HepG2 (cell line): ENCODE data around the gene HNRNPAB. TPM values are rescaled to one million over a fixed set of nuclear protein-coding genes. Genes with fewer than 3 reads are reported as not detected.

Experiments
- ERF ChIP-seq: IDR thresholded peaks from 2 replicates; pipeline ENCODE4 v1.6.1; 2018; ENCODE audit warnings: missing biosample characterization, missing genetic modification reagents
- GABPB1 ChIP-seq: IDR thresholded peaks from 2 replicates; pipeline ENCODE4 v1.6.1; 2016; ENCODE audit warnings: mild to moderate bottlenecking, missing genetic modification reagents, moderate library complexity, missing compliant biosample characterization
- HNRNPLL ChIP-seq: fragments of 200-400 bp; formaldehyde crosslinking; IDR thresholded peaks from 2 replicates; pipeline ENCODE4 v1.6.1; 2017; ENCODE audit warnings: mild to moderate bottlenecking, low read depth, low read length; ENCODE audit not compliant: poor library complexity, severe bottlenecking
- KAT7 ChIP-seq: IDR thresholded peaks from 2 replicates; pipeline ENCODE4 v1.6.1; 2018; ENCODE audit warnings: borderline replicate concordance, missing compliant biosample characterization
- MIER2 ChIP-seq: IDR thresholded peaks from 2 replicates; pipeline ENCODE4 v1.6.1; 2016; ENCODE audit warnings: missing biosample characterization, missing genetic modification reagents
- SIN3A ChIP-seq: IDR thresholded peaks from 2 replicates; pipeline ENCODE4 v1.6.1; 2011; ENCODE audit warnings: low read depth, mild to moderate bottlenecking, control low read depth, low read length, borderline replicate concordance
- SIN3B ChIP-seq: fragments of 150-350 bp; IDR thresholded peaks from 2 replicates; pipeline ENCODE4 v1.6.1; 2014; ENCODE audit warnings: low read length
- TAF1 ChIP-seq: sonication (generic); formaldehyde crosslinking; IDR thresholded peaks from 2 replicates; pipeline ENCODE4 v1.4.0; 2020; ENCODE audit warnings: missing genetic modification reagents
- ZBTB33 ChIP-seq: sonication (generic); formaldehyde crosslinking; IDR thresholded peaks from 2 replicates; pipeline ENCODE4 v1.4.0; 2020; ENCODE audit warnings: missing genetic modification reagents
- ZBTB40 ChIP-seq, 2 experiments: fragments of 450-650 bp in 1 of 2; sonication (generic) in 1 of 2; formaldehyde crosslinking in 1 of 2; IDR thresholded peaks; 2 replicates each; pipeline versions ENCODE4 v1.6.1 to v1.8.0; 2016 to 2022; ENCODE audit warnings: antibody characterized with exemption in 1 of 2, mild to moderate bottlenecking in 1 of 2, missing genetic modification reagents in 1 of 2
- ZNF775 ChIP-seq: sonication (generic); formaldehyde crosslinking; IDR thresholded peaks from 2 replicates; pipeline ENCODE4 v1.4.0; 2020; ENCODE audit warnings: missing genetic modification reagents, mild to moderate bottlenecking, moderate library complexity, borderline replicate concordance
- polyA plus RNA-seq, 8 experiments: library from polyadenylated mRNA; depleted of rRNA in 3 of 8; stranded (reverse) in 7 of 8; unstranded in 1 of 8; fragments of >200 nt; fragmentation: Illumina TruSeq in 4 of 8; extraction: Trizol in 4 of 8; gene quantifications; 2 replicates each; pipeline versions ENCODE4 v1.2.1 to v1.2.3, GENCODE V29; 2011 to 2016; ENCODE audit warnings: low read depth in 4 of 8, missing spikeins in 1 of 8, mixed read lengths in 1 of 8; ENCODE audit not compliant: insufficient read depth in 1 of 8
- total RNA-seq, 5 experiments: library from RNA; depleted of rRNA; stranded (reverse); fragments of >200 nt; fragmentation: Illumina TruSeq; extraction: Trizol; gene quantifications; 2 replicates each; pipeline ENCODE4 v1.2.3, GENCODE V29; 2016; ENCODE audit warnings: low read depth in 1 of 5
- TF ChIP-seq, protein P1 (sequence below): IDR thresholded peaks from 2 replicates; pipeline ENCODE4 v1.6.1; 2016
- TF ChIP-seq, protein P2 (sequence below): sonication (generic); formaldehyde crosslinking; conservative IDR thresholded peaks from 2 replicates; pipeline ENCODE4 v1.8.0; 2022; ENCODE audit warnings: missing genetic modification reagents

HNRNPAB gene
- total and polyA plus RNA-seq, 2 of the 13 experiments (the other 11 are each of a cell fraction or from before 2014, with no cell fraction given): 62.6 to 111 TPM

DNA sequence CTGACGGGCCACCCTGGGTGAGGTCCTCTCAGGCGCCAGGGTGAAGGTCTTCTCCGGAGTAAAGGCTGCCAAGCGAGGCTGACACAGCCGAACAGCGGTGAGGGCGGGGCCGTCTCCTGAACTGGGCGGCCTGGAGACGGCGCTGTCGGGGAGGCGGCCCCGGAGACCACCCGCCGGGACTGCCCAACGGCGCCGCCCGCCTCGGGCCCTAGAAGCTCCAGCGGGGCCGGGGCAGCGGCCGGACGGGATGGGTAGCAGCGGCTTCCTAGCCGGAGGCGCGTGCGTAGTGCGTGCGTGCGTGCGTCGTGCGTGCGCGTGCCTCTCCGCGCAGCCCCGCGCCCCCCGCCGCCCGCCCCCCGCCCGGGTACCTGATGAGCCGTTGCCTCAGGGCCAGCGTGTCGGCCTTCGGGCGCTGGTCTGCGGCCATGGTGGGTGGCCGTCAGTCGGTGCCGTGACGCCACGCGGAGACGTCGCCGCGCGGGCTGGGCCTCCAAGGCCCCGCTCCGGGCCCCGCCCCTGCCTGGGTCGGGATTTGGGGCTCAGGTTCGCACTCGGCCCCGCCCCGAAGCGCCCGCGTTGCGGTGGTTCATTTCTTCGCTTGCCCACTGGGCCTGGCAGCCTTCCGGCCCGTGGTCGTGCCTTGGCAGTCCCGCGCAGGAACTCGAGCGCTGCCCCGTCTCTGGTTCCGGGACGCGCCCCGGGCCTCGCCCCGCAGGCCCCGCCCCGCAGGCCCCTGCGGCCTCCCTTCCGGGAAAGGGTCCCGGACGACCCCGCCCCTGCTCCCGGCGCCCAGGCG lies 28.0 kb downstream of the HNRNPAB start, which contains the start of gene PHYKPL (continued):
- TF ChIP-seq ZBTB40 (IDR thresholded peaks at IDR 0.05) (no peak), ZBTB40 (CRISPR knock-in tag; IDR thresholded peaks at IDR 0.05) (peak; percentile 73), ERF (CRISPR knock-in tag) (peak; percentile 40; the same call in 1 of the 2 replicates), MIER2 (no peak), SIN3A (peak; percentile 54; the same call in 1 of the 2 replicates), TAF1 (CRISPR knock-in tag) (peak; percentile 49), HNRNPLL (no peak), ZNF775 (CRISPR knock-in tag) (no peak), GABPB1 (CRISPR knock-in tag) (peak; percentile 84), KAT7 (CRISPR knock-in tag) (peak; percentile 53; the same call in 1 of the 2 replicates), ZBTB33 (0 out of 2 replicates have a peak, but pooled peaks have one; percentile 4), SIN3B (no peak)
- TF ChIP-seq, protein P1, sequence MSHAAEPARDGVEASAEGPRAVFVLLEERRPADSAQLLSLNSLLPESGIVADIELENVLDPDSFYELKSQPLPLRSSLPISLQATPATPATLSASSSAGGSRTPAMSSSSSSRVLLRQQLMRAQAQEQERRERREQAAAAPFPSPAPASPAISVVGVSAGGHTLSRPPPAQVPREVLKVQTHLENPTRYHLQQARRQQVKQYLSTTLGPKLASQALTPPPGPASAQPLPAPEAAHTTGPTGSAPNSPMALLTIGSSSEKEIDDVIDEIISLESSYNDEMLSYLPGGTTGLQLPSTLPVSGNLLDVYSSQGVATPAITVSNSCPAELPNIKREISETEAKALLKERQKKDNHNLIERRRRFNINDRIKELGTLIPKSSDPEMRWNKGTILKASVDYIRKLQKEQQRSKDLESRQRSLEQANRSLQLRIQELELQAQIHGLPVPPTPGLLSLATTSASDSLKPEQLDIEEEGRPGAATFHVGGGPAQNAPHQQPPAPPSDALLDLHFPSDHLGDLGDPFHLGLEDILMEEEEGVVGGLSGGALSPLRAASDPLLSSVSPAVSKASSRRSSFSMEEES: 0 out of 2 replicates have a peak, but pooled peaks have one; percentile 30
- TF ChIP-seq, protein P2, sequence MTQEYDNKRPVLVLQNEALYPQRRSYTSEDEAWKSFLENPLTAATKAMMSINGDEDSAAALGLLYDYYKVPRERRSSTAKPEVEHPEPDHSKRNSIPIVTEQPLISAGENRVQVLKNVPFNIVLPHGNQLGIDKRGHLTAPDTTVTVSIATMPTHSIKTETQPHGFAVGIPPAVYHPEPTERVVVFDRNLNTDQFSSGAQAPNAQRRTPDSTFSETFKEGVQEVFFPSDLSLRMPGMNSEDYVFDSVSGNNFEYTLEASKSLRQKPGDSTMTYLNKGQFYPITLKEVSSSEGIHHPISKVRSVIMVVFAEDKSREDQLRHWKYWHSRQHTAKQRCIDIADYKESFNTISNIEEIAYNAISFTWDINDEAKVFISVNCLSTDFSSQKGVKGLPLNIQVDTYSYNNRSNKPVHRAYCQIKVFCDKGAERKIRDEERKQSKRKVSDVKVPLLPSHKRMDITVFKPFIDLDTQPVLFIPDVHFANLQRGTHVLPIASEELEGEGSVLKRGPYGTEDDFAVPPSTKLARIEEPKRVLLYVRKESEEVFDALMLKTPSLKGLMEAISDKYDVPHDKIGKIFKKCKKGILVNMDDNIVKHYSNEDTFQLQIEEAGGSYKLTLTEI: no peak
